ENCODE measurements around the gene FAAP20.

FAAP20 gene, protein sequence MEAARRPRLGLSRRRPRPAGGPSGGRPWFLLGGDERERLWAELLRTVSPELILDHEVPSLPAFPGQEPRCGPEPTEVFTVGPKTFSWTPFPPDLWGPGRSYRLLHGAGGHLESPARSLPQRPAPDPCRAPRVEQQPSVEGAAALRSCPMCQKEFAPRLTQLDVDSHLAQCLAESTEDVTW

GRCh38 chr1:2194319-2194897 is at the start of gene FAAP20:
FAAP20 (minus strand) TSS chr1:2194772; CDS start chr1:2194749, 23 bp downstream.
- H3K4me3 ChIP-seq (ENCODE audit: low read depth, low read length): peak within 1 kb of the TSS; percentile 65

DNA sequence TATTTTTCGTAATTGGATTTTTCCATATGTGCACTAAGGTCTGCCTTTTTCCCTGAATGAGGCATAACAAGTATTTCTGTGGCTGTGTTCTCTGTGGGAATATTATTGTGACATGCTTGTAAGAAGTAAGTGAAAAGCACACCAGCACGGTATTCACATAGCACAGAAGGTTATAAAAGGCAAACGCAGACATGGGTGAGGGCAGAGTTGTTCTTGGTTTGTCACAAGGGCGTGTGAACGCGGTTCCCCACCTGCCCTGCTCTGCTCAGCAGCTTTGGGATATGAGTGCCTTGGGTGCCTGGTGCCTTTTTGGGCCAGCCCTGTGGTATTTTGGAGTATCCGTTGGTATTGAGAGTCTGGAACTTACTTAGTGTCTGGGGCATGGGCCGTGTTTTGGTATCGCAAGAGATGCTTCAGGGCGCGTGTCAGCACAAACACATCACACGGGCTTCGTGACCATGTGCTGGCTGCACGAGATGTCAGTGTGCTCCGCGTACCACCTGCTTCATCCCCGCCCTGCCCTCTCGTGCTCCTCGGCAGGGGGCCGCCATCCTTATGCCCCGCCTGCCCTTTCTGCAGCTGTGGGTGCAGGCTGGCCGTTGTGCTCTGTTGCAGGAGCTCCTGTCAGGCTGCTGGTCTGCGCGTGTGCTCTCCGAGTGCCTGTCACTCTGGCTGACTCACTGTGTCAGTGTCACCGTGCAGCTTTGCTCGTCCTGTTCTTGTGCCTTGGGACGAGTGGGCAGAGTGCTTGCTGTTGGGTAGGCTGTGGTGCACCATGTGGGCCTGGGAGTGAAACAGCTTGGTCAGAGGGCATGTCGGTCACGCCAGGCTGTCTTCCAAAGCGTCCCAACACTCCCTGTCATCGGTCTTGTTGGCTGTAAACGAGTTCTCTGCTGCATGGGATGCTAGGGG is 48.5 kb upstream of the FAAP20 start:
- no peak overlapping the region for H3K4me3 ChIP-seq (ENCODE audit: low read depth, low read length)
- TF ChIP-seq, protein P1, sequence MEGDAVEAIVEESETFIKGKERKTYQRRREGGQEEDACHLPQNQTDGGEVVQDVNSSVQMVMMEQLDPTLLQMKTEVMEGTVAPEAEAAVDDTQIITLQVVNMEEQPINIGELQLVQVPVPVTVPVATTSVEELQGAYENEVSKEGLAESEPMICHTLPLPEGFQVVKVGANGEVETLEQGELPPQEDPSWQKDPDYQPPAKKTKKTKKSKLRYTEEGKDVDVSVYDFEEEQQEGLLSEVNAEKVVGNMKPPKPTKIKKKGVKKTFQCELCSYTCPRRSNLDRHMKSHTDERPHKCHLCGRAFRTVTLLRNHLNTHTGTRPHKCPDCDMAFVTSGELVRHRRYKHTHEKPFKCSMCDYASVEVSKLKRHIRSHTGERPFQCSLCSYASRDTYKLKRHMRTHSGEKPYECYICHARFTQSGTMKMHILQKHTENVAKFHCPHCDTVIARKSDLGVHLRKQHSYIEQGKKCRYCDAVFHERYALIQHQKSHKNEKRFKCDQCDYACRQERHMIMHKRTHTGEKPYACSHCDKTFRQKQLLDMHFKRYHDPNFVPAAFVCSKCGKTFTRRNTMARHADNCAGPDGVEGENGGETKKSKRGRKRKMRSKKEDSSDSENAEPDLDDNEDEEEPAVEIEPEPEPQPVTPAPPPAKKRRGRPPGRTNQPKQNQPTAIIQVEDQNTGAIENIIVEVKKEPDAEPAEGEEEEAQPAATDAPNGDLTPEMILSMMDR (IDR thresholded peaks at IDR 0.05; ENCODE audit: low read depth, low read length): no peak

More at GRCh38 chr1:2194319-2194897, at the start of gene FAAP20:
- TF ChIP-seq, protein P1 (IDR thresholded peaks at IDR 0.05; ENCODE audit: low read depth, low read length): no peak

- H3K4me3 ChIP-seq (ENCODE audit: low read depth, low read length): no peak overlapping the region
- TF ChIP-seq, protein P1 (IDR thresholded peaks at IDR 0.05; ENCODE audit: low read depth, low read length): no peak
Observed at GRCh38 chr1:2241820-2242219, 47.2 kb upstream of the FAAP20 start.

DNA sequence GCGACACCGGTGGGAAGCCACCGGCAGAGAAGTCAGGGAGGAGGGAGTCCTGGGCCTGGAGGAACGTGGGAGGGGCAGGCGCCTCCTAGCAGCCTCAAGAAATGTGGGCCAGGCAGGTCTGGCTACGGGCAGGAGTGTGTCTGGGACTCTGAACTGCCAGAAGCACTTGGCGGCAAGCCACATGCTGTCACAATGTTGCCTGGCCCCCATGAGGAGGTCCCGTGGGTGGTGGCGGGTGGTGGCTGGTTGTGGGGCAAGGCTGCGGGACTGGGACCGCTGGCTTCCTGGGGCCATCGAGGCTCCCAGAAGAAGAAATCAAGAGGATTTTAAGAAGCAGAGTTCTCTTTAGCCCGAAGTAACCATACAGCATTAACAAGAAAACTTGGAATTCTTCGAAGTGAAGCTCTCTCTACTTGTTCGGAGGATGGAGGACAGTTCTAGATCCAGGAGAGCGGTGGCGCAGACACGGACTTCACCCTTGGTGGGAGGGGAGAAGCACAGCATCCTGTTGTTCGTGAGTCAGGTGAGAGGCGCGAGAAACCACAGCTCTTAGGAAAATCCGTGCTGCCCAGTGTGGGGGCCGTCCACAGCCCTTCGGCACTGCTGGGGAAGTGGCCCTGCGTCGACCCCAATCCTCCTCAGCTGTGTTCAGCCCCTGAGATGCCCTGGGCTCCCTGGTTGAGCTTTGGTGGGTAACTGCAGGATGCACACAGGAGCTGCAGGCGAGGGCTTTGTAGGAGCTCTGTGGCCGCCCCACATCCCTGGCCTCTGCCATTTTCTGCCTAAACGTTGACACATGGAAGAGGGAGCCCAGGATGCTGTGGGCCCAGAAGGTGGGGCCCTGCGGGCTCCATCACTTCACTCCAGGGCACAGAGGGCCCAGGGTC is 45.9 kb upstream of the FAAP20 start:
- H3K4me3 ChIP-seq (ENCODE audit: low read depth, low read length): no peak overlapping the region

DNA sequence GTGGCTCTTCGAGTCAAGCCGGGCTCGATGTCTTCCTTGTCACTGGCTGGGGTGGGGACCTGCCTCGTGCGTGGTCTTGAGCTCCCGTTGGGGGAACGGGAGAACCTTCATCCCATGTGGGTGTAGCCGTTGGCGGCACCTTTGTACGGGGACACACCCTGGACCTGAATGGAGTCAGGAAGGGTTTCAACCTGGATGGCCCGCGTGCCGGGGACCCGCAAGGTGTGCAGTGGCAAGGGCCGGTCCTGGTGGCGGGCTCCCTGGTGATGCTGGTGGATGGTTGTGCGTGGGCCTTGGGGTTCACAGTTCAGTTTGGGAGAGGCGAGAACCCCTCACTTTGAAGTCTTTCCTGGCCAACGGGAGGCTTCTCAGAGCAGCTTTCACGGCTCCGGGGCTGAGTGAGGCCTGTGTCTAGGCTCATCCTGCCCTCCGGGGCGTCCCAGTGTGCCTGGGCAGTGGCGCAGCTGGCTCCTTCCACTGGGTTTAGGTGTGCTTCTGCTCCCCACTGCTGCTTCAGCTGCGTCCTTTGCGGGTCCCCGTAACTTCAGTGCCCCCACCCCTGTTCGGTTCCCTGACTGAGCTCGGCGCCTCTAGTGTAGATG is 44.9 kb upstream of the FAAP20 start:
- TF ChIP-seq, protein P1 (IDR thresholded peaks at IDR 0.05; ENCODE audit: low read depth, low read length): no peak
- no peak overlapping the region for H3K4me3 ChIP-seq (ENCODE audit: low read depth, low read length)

More for the DNA sequence above, 45.9 kb upstream of the FAAP20 start:
- TF ChIP-seq, protein P1 (IDR thresholded peaks at IDR 0.05; ENCODE audit: low read depth, low read length): no peak

DNA sequence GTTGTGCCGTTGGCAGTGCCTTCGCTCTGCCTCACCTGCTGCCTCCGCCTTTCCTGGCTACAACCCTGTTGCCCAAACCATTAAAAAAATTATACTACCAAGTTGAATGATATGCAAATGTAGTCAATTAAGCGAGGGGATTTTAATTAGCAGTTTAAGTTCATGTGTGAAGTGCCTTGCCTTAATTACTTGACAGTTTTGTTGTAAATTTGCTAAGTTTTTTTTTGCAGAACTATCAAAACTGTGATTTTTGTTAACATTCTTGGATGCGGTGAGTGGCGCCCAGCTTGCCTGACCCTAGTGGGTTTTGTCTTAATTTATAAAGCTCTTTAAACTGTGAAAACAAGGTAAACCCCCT is 44.4 kb upstream of the FAAP20 start:
- TF ChIP-seq, protein P1 (IDR thresholded peaks at IDR 0.05; ENCODE audit: low read depth, low read length): no peak

More for the DNA sequence above, 44.4 kb upstream of the FAAP20 start:
- H3K4me3 ChIP-seq (ENCODE audit: low read depth, low read length): no peak overlapping the region

Measured in WI38 (cell line).